Measurements from ENCODE around the gene CRYAA.
"Not testable (repeated sequence)": the region's sequence is repeated elsewhere in the genome, so short reads cannot be mapped to it uniquely, and the experiment has no call there.

The CRYAA gene, protein sequence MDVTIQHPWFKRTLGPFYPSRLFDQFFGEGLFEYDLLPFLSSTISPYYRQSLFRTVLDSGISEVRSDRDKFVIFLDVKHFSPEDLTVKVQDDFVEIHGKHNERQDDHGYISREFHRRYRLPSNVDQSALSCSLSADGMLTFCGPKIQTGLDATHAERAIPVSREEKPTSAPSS

DNA sequence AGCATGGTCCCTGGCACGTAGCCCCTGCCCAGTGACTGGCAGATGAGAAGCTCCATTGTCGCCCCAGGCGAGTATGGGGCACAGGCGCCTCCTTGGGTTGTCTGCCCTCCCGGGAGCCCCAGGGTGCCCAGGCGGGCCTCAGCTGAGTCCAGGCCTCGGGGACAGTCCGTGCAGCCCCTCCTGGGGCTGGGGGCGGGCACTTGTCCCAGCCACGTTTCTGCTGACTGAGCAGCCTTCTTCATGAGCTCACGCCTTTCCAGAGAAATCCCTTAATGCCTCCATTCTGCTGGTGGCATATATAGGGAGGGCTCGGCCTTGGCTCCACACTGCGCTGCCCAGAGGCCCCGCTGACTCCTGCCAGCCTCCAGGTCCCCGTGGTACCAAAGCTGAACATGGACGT is at the start of gene CRYAA:
CRYAA (plus strand) TSS at position 301 of the 400 bp plus-strand sequence; CDS start at position 393, 92 bp downstream.
- DNase-seq (ENCODE audit: low read depth): not testable (repeated sequence)

- DNase-seq (ENCODE audit: low read depth): not testable (repeated sequence)
Observed at GRCh38 chr21:43130094-43130493, 38.7 kb upstream of the CRYAA start.

DNA sequence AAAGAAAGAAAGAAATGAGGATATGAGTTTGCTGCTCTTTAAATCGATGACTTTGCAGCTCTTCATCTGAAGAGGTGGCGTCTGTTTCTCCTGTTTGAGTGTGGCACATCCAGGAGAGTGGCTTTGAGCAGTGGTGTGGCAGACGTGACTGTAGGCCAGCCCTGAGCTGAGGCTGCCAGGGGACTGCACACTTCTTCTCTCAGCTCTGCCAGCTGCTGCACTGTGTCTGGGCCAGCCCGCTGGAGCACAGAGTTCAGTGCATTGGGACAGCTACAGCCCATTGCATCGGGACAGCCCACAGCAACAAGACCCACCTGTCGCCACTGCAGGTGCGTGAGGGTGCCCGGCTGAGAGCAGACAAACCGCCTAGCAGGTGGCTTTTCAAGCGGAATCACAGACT is 34.3 kb upstream of the CRYAA start:
- not testable (repeated sequence) for DNase-seq (ENCODE audit: low read depth)

DNA sequence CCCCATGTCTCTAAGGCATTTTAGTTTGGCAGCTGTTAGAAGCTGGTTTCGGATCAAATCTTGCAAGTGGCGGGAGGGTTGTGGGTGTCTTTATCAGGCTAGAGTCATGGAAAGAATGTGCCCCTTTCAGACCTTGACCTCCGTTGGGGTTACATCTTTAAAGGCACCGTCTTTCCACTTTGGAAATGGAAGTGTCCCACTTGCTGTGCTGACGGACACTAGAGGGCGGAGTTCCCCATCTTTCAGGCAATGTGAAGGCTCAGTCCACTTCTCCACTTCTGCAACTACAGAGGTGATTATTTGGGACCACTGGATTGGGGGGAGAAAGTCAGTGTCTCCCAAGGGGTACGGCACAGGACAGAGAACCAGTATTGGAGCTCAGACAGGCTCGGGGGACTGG is 29.9 kb upstream of the CRYAA start:
- DNase-seq (ENCODE audit: low read depth): not testable (repeated sequence)

GRCh38 chr21:43141407-43141806 is 27.4 kb upstream of the CRYAA start:
- not testable (repeated sequence) for DNase-seq (ENCODE audit: low read depth)

- not testable (repeated sequence) for DNase-seq (ENCODE audit: low read depth)
Observed at GRCh38 chr21:43146637-43147036, 22.2 kb upstream of the CRYAA start.

GRCh38 chr21:43147999-43148398 is 20.8 kb upstream of the CRYAA start:
- not testable (repeated sequence) for DNase-seq (ENCODE audit: low read depth)

GRCh38 chr21:43149344-43149743 is 19.5 kb upstream of the CRYAA start:
- DNase-seq (ENCODE audit: low read depth): not testable (repeated sequence)

DNA sequence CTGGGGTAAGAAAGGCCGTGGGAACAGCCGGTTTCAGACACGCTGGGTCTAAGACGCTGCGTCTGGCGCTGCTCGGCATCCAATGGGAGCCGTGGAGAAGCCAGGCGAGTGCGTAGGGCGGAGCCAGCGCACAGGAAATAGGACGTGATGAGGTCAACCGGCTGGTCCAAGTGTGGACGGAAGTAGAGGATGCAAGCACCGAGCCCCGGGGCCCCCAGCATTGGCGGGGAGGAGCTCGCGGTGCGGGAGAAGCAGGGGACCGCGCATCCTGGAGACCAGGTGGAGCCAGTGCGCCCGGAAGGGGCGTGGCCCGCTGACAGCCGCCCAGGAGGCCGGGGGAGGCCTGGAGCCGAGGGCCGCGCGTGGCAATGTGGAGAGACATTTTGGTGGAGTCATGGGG is 15.2 kb upstream of the CRYAA start:
- DNase-seq (ENCODE audit: low read depth): not testable (repeated sequence)

- not testable (repeated sequence) for DNase-seq (ENCODE audit: low read depth)
Observed at GRCh38 chr21:43159279-43160175, 9.3 kb upstream of the CRYAA start.

GRCh38 chr21:43161826-43162707 is 6.7 kb upstream of the CRYAA start:
- not testable (repeated sequence) for DNase-seq (ENCODE audit: low read depth)

DNA sequence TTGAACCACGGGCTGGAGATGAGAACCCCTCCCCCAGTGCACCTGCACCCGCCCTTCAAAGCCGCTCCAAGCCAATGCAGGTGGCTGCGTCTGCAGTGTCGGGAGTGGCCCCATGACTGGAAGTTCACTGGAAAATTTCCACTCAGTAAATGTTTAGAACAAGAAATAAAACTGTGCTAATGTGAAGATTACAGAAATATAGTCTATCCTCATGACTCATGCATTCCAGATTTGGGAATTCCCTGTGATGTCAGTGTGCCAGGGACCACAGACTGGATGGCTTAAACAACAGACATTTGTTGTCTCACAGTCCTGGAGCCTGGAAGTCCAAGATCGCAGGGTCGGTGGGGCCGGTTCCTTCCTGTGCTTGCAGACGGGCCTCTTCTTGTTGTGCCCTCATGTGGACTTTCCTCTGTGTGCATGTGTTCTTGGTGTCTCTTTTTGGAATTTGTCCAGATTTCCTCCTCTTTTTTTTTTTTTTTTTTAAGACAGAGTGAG is 6.1 kb upstream of the CRYAA start:
- DNase-seq (ENCODE audit: low read depth): not testable (repeated sequence)

DNA sequence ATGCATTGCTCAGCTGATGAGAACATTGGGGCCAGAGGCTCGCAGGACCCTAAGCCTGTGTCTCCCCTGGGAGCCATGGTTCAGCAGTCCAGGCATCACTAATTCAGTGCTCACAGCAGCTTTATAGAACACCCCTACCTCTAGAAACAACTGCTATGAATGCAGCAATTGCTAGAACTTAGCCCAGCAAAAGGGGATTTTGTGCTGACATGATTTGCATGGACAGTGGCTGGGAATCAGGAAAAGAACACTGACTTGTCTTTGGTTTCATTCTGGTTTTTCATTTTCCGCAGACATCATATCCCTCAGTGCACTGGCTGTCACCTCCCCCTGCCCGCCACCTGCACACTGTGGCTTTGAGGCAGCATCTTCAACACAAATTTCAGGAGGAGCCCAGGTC is 4.0 kb upstream of the CRYAA start:
- DNase-seq (ENCODE audit: low read depth): not testable (repeated sequence)

- not testable (repeated sequence) for DNase-seq (ENCODE audit: low read depth)
Observed at GRCh38 chr21:43165734-43166133, 3.1 kb upstream of the CRYAA start.

DNA sequence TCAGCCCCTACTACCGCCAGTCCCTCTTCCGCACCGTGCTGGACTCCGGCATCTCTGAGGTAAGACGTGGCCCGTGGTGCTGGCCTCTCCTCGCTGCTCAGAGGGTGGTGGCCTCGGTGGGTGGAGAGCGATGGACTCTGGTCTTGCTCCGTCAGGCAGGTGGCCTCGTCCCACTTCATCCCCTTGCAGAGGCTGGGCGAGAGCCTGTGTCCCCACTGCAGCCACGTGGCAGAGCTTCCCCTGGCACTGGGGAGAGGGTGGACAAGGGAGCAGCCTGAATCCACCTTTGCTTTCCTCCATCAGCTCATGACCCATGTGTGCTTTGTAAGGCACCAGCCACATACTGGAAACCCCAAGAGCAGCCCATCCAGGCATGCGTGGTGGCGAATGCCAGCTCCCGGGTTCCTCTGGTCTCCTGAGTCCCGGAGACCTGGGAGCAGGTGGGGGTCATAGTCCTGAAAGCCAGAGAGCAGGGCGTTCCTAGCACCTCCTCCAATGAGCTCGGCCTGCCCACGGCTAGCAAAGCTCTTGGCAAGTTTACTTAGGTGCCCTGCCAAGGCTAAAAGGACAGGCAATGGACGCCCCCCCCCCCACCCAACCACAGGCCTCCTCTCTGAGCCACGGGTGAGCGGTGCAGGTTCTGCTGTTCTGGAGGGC is 550 bp downstream of the CRYAA start:
- DNase-seq (ENCODE audit: low read depth): not testable (repeated sequence)

DNA sequence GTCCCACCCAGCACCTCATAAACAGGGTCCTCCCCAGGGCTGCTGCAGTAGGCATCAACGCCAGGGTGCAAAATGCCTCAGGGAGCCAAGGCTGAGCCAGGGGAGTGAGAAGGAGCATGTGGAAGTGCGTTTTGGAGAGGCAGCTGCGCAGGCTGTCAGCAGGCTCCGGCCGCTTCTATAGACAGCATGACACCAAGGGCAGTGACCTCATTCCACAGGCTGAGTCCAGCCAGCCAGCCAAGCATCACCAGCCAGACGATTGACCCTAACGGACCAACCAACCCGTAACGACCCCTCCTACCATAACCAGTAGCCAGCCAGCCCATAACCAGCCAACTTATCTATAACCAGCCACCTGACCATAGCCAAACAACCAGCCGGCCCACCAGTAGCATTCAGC is 1.1 kb downstream of the CRYAA start:
- not testable (repeated sequence) for DNase-seq (ENCODE audit: low read depth)

- DNase-seq (ENCODE audit: low read depth): not testable (repeated sequence)
Observed at GRCh38 chr21:43172812-43173211, 4.0 kb downstream of the CRYAA start.

DNA sequence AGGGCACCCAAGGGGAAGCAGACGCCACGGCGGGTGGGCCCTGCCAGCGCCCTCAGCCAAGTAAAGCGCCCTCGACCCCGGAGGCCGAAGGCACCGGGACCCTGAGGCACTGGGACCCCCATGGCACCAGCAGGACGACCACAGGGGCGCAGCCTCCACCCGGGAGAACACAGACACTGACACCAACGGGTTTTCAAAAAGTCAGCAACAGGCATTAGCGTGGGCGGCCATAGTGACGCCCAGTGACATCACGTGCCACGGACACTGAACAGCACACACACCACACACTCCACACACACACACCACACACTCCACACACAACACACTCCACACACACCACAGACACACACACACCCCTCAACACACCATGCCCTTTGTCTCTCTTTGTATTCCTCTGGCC is 4.6 kb downstream of the CRYAA start:
- DNase-seq (ENCODE audit: low read depth): not testable (repeated sequence)

GRCh38 chr21:43173930-43174329 is 5.1 kb downstream of the CRYAA start:
- not testable (repeated sequence) for DNase-seq (ENCODE audit: low read depth)

- not testable (repeated sequence) for DNase-seq (ENCODE audit: low read depth)
Observed at GRCh38 chr21:43174998-43175397, 6.2 kb downstream of the CRYAA start.

- DNase-seq (ENCODE audit: low read depth): not testable (repeated sequence)
Observed at GRCh38 chr21:43176621-43177020, 7.8 kb downstream of the CRYAA start.

Data from stimulated activated CD8-positive, alpha-beta memory T cell treated with anti-CD3 and anti-CD28 coated beads, Interleukin-12 subunit alpha, Interleukin-12 subunit beta, amount 100 ng/mL, for 1 hour (primary cell).